H1 (cell line): ENCODE results near the gene VPS54.

ENCODE experiments used
- ATF2 ChIP-seq: IDR thresholded peaks from 2 replicates; pipeline ENCODE4 v1.6.1; 2012; ENCODE audit warnings: low read length, inconsistent platforms
- CTCF ChIP-seq, 3 experiments: IDR thresholded peaks; 1 replicate in 2 of 3; 2 replicates in 1 of 3; pipeline versions ENCODE4 v1.5.1 to v1.6.1; 2011; ENCODE audit warnings: low read length in 3 of 3, mild to moderate bottlenecking in 3 of 3, inconsistent platforms in 2 of 3, low read depth in 1 of 3, moderate library complexity in 1 of 3; ENCODE audit not compliant: insufficient read depth in 1 of 3; ENCODE audit errors: control extremely low read depth in 1 of 3
- HDAC6 ChIP-seq: IDR thresholded peaks from one replicate; pipeline ENCODE4 v1.7.1; 2012; ENCODE audit warnings: low read depth, mild to moderate bottlenecking, inconsistent platforms, low read length, moderate library complexity

GRCh38 chr2:64000630-64001381 is 18.4 kb downstream of the VPS54 start:
- TF ChIP-seq CTCF (IDR thresholded peaks at IDR 0.05; ENCODE audit: control extremely low read depth in 1 of 3, insufficient read depth in 1 of 3, low read depth in 1 of 3, low read length in 3 of 3) (peak in 2 of 3 experiments; percentile 42 to 61; a peak in 3 of 4 replicates), HDAC6 (no peak), ATF2 (no peak)
